Measurements from ENCODE around the gene MBD5.
A peak's percentile ranks its signal among the peaks of the same experiment; 100 is the strongest.

MBD5 gene

GRCh38 chr2:148124271-148124670 lies 103.4 kb downstream of the MBD5 start:
- no peak for DNase-seq

GRCh38 chr2:148130581-148130980 lies 109.7 kb downstream of the MBD5 start:
- no peak for DNase-seq

- no peak for DNase-seq
These were observed 111.5 kb downstream of the MBD5 start for GRCh38 chr2:148132412-148132811.

GRCh38 chr2:148135705-148136104 lies 114.8 kb downstream of the MBD5 start:
- no peak for DNase-seq

- no peak for DNase-seq
These were observed 115.5 kb downstream of the MBD5 start for GRCh38 chr2:148136441-148136840.

GRCh38 chr2:148161909-148162435 lies 141.1 kb downstream of the MBD5 start:
- no peak for DNase-seq

- DNase-seq, result no peak
These were observed 142.0 kb downstream of the MBD5 start for GRCh38 chr2:148162871-148163270.

GRCh38 chr2:148165975-148166374 lies 145.1 kb downstream of the MBD5 start:
- no peak for DNase-seq

GRCh38 chr2:148167241-148167766 lies 146.4 kb downstream of the MBD5 start:
- no peak for DNase-seq

GRCh38 chr2:148167855-148168254 lies 147.0 kb downstream of the MBD5 start:
- no peak for DNase-seq

GRCh38 chr2:148172131-148172753 lies 151.4 kb downstream of the MBD5 start:
- DNase-seq, result no peak

- no peak for DNase-seq
These were observed 152.3 kb downstream of the MBD5 start for GRCh38 chr2:148173168-148173567.

- DNase-seq, result no peak
These were observed 156.7 kb downstream of the MBD5 start for GRCh38 chr2:148177559-148177958.

GRCh38 chr2:148179724-148180123 lies 158.8 kb downstream of the MBD5 start:
- no peak for DNase-seq

GRCh38 chr2:148184976-148185375 lies 164.1 kb downstream of the MBD5 start:
- DNase-seq, result no peak

GRCh38 chr2:148194882-148195281 lies 174.0 kb downstream of the MBD5 start:
- no peak for DNase-seq

GRCh38 chr2:148201075-148202004 lies 180.4 kb downstream of the MBD5 start:
- DNase-seq, result peak; percentile 8

- DNase-seq, result no peak
These were observed 181.3 kb downstream of the MBD5 start for GRCh38 chr2:148202237-148202636.

GRCh38 chr2:148207111-148207510 lies 186.2 kb downstream of the MBD5 start:
- DNase-seq, result no peak

GRCh38 chr2:148209603-148210002 lies 188.7 kb downstream of the MBD5 start:
- DNase-seq, result no peak

- DNase-seq, result no peak
These were observed 197.6 kb downstream of the MBD5 start for GRCh38 chr2:148218326-148219075.

GRCh38 chr2:148221166-148221565 lies 200.3 kb downstream of the MBD5 start:
- no peak for DNase-seq

- no peak for DNase-seq
These were observed 201.0 kb downstream of the MBD5 start for GRCh38 chr2:148221926-148222325.

Measured in effector CD4-positive, alpha-beta T cell (primary cell).